Liver (tissue), 9 donors: ENCODE data around the gene ANKRD44. TPM values are rescaled to one million over a fixed set of nuclear protein-coding genes. Genes with fewer than 3 reads are reported as not detected.

Experiments
- DNase-seq: peaks from one replicate; pipeline ENCODE4 v3.0.0-alpha.2; 2017; ENCODE audit warnings: low spot score
- H3K27ac ChIP-seq, 2 donors: one replicate each; pipeline ENCODE4 v1.7.0; 2013; ENCODE audit warnings: inconsistent platforms in 2 of 2, low read length in 2 of 2, control low read depth in 1 of 2, low read depth in 1 of 2, mild to moderate bottlenecking in 1 of 2
- H3K27me3 ChIP-seq, 4 donors: one replicate each; pipeline versions ENCODE4 v1.6.1 to v1.7.0; 2013; ENCODE audit warnings: low read length in 3 of 4, inconsistent platforms in 1 of 4, mild to moderate bottlenecking in 1 of 4, moderate library complexity in 1 of 4; ENCODE audit not compliant: control insufficient read depth in 4 of 4, insufficient read depth in 4 of 4
- H3K36me3 ChIP-seq, 4 donors: one replicate each; pipeline versions ENCODE4 v1.6.1 to v1.7.0; 2013; ENCODE audit warnings: low read length in 3 of 4, mild to moderate bottlenecking in 3 of 4, low read depth in 1 of 4, moderate library complexity in 1 of 4; ENCODE audit not compliant: control insufficient read depth in 4 of 4, insufficient read depth in 3 of 4
- H3K4me1 ChIP-seq, 4 donors: one replicate each; pipeline versions ENCODE4 v1.6.1 to v1.7.0; 2013; ENCODE audit warnings: low read length in 3 of 4, mild to moderate bottlenecking in 3 of 4, moderate library complexity in 1 of 4; ENCODE audit not compliant: control insufficient read depth in 4 of 4, insufficient read depth in 4 of 4
- H3K4me3 ChIP-seq, 3 donors: one replicate each; pipeline versions ENCODE4 v1.6.1 to v1.7.0; 2013; ENCODE audit warnings: low read length in 3 of 3, control low read depth in 1 of 3, low read depth in 1 of 3, mild to moderate bottlenecking in 1 of 3
- H3K9ac ChIP-seq, 2 donors: one replicate each; pipeline ENCODE4 v1.7.0; 2013; ENCODE audit warnings: low read length in 2 of 2, mild to moderate bottlenecking in 2 of 2, moderate library complexity in 2 of 2, control low read depth in 1 of 2, low read depth in 1 of 2
- H3K9me3 ChIP-seq, 4 donors: one replicate each; pipeline versions ENCODE4 v1.6.1 to v1.7.0; 2013; ENCODE audit warnings: low read length in 3 of 4; ENCODE audit not compliant: control insufficient read depth in 4 of 4
- ATF3 ChIP-seq: IDR thresholded peaks from 2 replicates; pipeline ENCODE4 v1.6.1; 2016; ENCODE audit warnings: antibody characterized with exemption
- CTCF ChIP-seq: fragments of 150-350 bp; IDR thresholded peaks from 2 replicates; pipeline ENCODE4 v1.5.1; 2017; ENCODE audit warnings: improper control_type of control experiment, low read depth, low read length; ENCODE audit not compliant: missing input control
- EGR1 ChIP-seq, 2 donors: IDR thresholded peaks; 2 replicates each; pipeline ENCODE4 v1.6.1; 2016 to 2018; ENCODE audit warnings: antibody characterized with exemption in 2 of 2, low read depth in 2 of 2
- FOXA1 ChIP-seq: IDR thresholded peaks from 2 replicates; pipeline ENCODE4 v1.6.1; 2016; ENCODE audit warnings: antibody characterized with exemption
- FOXA2 ChIP-seq: IDR thresholded peaks from 2 replicates; pipeline ENCODE4 v1.6.1; 2016; ENCODE audit warnings: antibody characterized with exemption
- GABPA ChIP-seq, 2 donors: IDR thresholded peaks in 1 of 2; conservative IDR thresholded peaks in 1 of 2; 2 replicates each; pipeline ENCODE4 v1.6.1; 2016; ENCODE audit warnings: antibody characterized with exemption in 2 of 2, mild to moderate bottlenecking in 1 of 2, moderate library complexity in 1 of 2
- HNF4G ChIP-seq: IDR thresholded peaks from 2 replicates; pipeline ENCODE4 v1.6.1; 2016; ENCODE audit warnings: antibody characterized with exemption
- JUND ChIP-seq, 2 donors: IDR thresholded peaks; 2 replicates each; pipeline ENCODE4 v1.6.1; 2016; ENCODE audit warnings: antibody characterized with exemption in 2 of 2
- MAX ChIP-seq: IDR thresholded peaks from 2 replicates; pipeline ENCODE4 v1.6.1; 2016; ENCODE audit warnings: antibody characterized with exemption
- NR2F2 ChIP-seq: IDR thresholded peaks from 2 replicates; pipeline ENCODE4 v1.6.1; 2016; ENCODE audit warnings: antibody characterized with exemption
- RAD21 ChIP-seq, 2 donors: IDR thresholded peaks; 2 replicates each; pipeline ENCODE4 v1.6.1; 2016; ENCODE audit warnings: antibody characterized with exemption in 2 of 2, mild to moderate bottlenecking in 2 of 2
- REST ChIP-seq: IDR thresholded peaks from 2 replicates; pipeline ENCODE4 v1.6.1; 2016; ENCODE audit warnings: antibody characterized with exemption, mild to moderate bottlenecking
- RXRA ChIP-seq, 2 donors: IDR thresholded peaks; 2 replicates each; pipeline ENCODE4 v1.6.1; 2017 to 2018; ENCODE audit warnings: antibody characterized with exemption in 2 of 2, mild to moderate bottlenecking in 1 of 2
- SP1 ChIP-seq: IDR thresholded peaks from 2 replicates; pipeline ENCODE4 v1.6.1; 2018; ENCODE audit warnings: antibody characterized with exemption, mild to moderate bottlenecking
- TAF1 ChIP-seq: conservative IDR thresholded peaks from 2 replicates; pipeline ENCODE4 v1.6.1; 2016; ENCODE audit warnings: antibody characterized with exemption, mild to moderate bottlenecking
- YY1 ChIP-seq: IDR thresholded peaks from 2 replicates; pipeline ENCODE4 v1.6.1; 2016; ENCODE audit warnings: antibody characterized with exemption, mild to moderate bottlenecking
- ZBTB33 ChIP-seq: IDR thresholded peaks from 2 replicates; pipeline ENCODE4 v1.6.1; 2016; ENCODE audit warnings: antibody characterized with exemption
- WGBS: extraction: QIAGEN DNeasy Blood & Tissue Kit; methylation state at CpG from one replicate; pipeline ENCODE4 v1.1.7; 2013; 5-methylcytosine and 5-hydroxymethylcytosine counted together
- polyA plus RNA-seq, 2 donors: library from polyadenylated mRNA; stranded (reverse) in 1 of 2; unstranded in 1 of 2; fragments of 200-250 nt in 1 of 2; fragments of >200 nt in 1 of 2; fragmentation: Nextera tagmentation in 1 of 2; extraction: Ambion mirVana in 1 of 2; gene quantifications; one replicate each; pipeline versions ENCODE4 v1.2.1 to v1.2.3, GENCODE V29; 2013 to 2015
- total RNA-seq, 2 donors: library from RNA; depleted of rRNA; stranded (reverse); fragments of >200 nt; gene quantifications; one replicate each; pipeline ENCODE4 v1.2.3, GENCODE V29; 2014
- donor health status: healthy.
- donor health status: healthy.
- donor health status: healthy.
- donor health status: healthy.
- donor health status: healthy.

Gene ANKRD44
- total and polyA plus RNA-seq, 4 donors = 3.8 to 18.2 (median 6.8) TPM

GRCh38 chr2:197306024-197306695 is 4.4 kb downstream of the ANKRD44 start:
- H3K9ac ChIP-seq = peak overlapping the region in 1 of 2 donors; percentile 39
- H3K4me3 ChIP-seq = no peak overlapping the region
- no peak for DNase-seq
- no peaks in the 10 kb centered on the region for H3K27me3 ChIP-seq
- H3K36me3 ChIP-seq = no peaks in the 10 kb centered on the region
- TF ChIP-seq NR2F2 (no peak), REST (no peak), FOXA1 (no peak), JUND (IDR thresholded peaks at IDR 0.05) (no peak), RXRA (IDR thresholded peaks at IDR 0.05) (no peak), HNF4G (no peak), CTCF (no peak)
- no peaks in the 10 kb centered on the region for H3K9me3 ChIP-seq
- peak overlapping the region; percentile 34 to 46 for H3K27ac ChIP-seq
- WGBS = 88% methylated on average over 5 of the region's 5 CpGs
- peaks cover 0 to 4% (median 0%) of the 10 kb centered on the region in 4 donors for H3K4me1 ChIP-seq

GRCh38 chr2:197304556-197305011 is 6.0 kb downstream of the ANKRD44 start:
- 60% methylated on average over 3 of the region's 3 CpGs for WGBS

More at GRCh38 chr2:197304556-197305011, 6.0 kb downstream of the ANKRD44 start:
- Histone ChIP-seq H3K4me3 (no peak overlapping the region), H3K27ac (no peak overlapping the region), H3K4me1 (peaks cover 0 to 4% (median 0%) of the 10 kb centered on the region in 4 donors), H3K36me3 (no peaks in the 10 kb centered on the region), H3K9me3 (no peaks in the 10 kb centered on the region), H3K27me3 (no peaks in the 10 kb centered on the region), H3K9ac (no peak overlapping the region)
- TF ChIP-seq ATF3 = no peak
- no peak for TF ChIP-seq HNF4G
- no peak for TF ChIP-seq JUND (IDR thresholded peaks at IDR 0.05)
- no peak for TF ChIP-seq ZBTB33
- TF ChIP-seq RAD21 (IDR thresholded peaks at IDR 0.05) = no peak
- no peak for TF ChIP-seq REST
- no peak for TF ChIP-seq FOXA1
- no peak for TF ChIP-seq FOXA2
- TF ChIP-seq TAF1 = no peak
- TF ChIP-seq EGR1 (IDR thresholded peaks at IDR 0.05; ENCODE audit: low read depth in 2 of 2) = no peak
- no peak for TF ChIP-seq RXRA (IDR thresholded peaks at IDR 0.05)
- TF ChIP-seq NR2F2 = no peak
- TF ChIP-seq MAX = no peak
- TF ChIP-seq YY1 = no peak
- TF ChIP-seq CTCF = no peak
- TF ChIP-seq SP1 = no peak
- TF ChIP-seq GABPA (IDR thresholded peaks at IDR 0.05 in 1 of 2, conservative IDR thresholded peaks at IDR 0.05 in 1 of 2) = no peak
- no peak for DNase-seq
